IPS-18a (cell line): Measurements from ENCODE around the gene HIBCH.
"Not testable (repeated sequence)": the region's sequence is repeated elsewhere in the genome, so short reads cannot be mapped to it uniquely, and the experiment has no call there.

Experiments used
- H3K27ac ChIP-seq: one replicate; pipeline ENCODE4 v1.5.1; 2013; ENCODE audit warnings: low read length
- H3K27me3 ChIP-seq: one replicate; pipeline ENCODE4 v1.6.1; 2013; ENCODE audit warnings: mild to moderate bottlenecking, low read length; ENCODE audit not compliant: control insufficient read depth, insufficient read depth
- H3K36me3 ChIP-seq: one replicate; pipeline ENCODE4 v1.6.1; 2013; ENCODE audit warnings: low read depth, low read length; ENCODE audit not compliant: control insufficient read depth
- H3K4me1 ChIP-seq: one replicate; pipeline ENCODE4 v1.6.1; 2013; ENCODE audit warnings: low read depth, low read length; ENCODE audit not compliant: control insufficient read depth
- H3K4me3 ChIP-seq: one replicate; pipeline ENCODE4 v1.5.1; 2013; ENCODE audit warnings: low read length
- H3K9ac ChIP-seq: one replicate; pipeline ENCODE4 v1.6.1; 2013; ENCODE audit warnings: mild to moderate bottlenecking, low read length, moderate library complexity
- H3K9me3 ChIP-seq: one replicate; pipeline ENCODE4 v1.6.1; 2013; ENCODE audit warnings: low read depth, low read length; ENCODE audit not compliant: control insufficient read depth

Gene HIBCH

GRCh38 chr2:190159453-190159852 lies 160.2 kb downstream of the HIBCH start:
- Histone ChIP-seq H3K36me3 (no peaks in the 10 kb centered on the region), H3K4me1 (peaks cover 7% of the 10 kb centered on the region), H3K9me3 (no peaks in the 10 kb centered on the region), H3K9ac (no peak overlapping the region), H3K4me3 (no peak overlapping the region), H3K27ac (no peak overlapping the region), H3K27me3 (no peaks in the 10 kb centered on the region)

GRCh38 chr2:190158798-190159434 lies 160.7 kb downstream of the HIBCH start:
- no peaks in the 10 kb centered on the region for H3K36me3 ChIP-seq
- no peak overlapping the region for H3K4me3 ChIP-seq
- no peak overlapping the region for H3K27ac ChIP-seq
- no peaks in the 10 kb centered on the region for H3K9me3 ChIP-seq
- peaks cover 7% of the 10 kb centered on the region for H3K4me1 ChIP-seq
- no peak overlapping the region for H3K9ac ChIP-seq
- no peaks in the 10 kb centered on the region for H3K27me3 ChIP-seq

- H3K4me1 ChIP-seq, H3K4me3 ChIP-seq, H3K9me3 ChIP-seq, H3K27ac ChIP-seq, H3K27me3 ChIP-seq, H3K9ac ChIP-seq, H3K36me3 ChIP-seq: not testable (repeated sequence)
These were observed 161.8 kb downstream of the HIBCH start for GRCh38 chr2:190157613-190158528.

DNA sequence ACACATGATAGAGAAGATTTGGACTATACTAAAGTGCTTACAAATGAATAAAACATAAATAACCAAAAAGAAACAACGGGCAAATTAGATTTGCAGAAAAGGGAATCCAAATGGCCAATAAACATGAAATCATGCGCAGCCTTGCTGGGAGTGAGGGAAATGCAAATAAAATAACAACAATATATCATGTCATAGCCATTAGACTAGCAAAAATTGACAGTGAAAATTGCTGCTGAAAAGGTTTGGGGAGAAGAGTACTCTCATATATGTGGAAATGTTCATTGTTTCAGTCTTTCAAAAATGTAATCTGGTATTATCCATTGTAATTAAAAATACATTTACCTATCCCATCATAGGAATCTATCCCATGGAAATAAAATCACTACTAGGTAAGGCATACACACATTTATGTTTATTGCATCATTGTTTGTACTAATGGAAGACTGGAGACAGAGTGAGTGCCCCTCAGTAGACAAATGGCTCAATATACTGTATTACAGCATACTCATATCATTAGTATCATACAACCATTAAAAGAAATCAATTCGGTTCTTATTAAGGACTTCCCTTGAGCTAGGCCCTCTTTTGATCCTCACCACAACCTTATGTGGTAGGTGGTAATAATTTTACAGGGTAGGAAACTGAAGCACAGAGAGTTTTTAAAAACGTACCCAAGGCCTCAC lies 163.0 kb downstream of the HIBCH start:
- Histone ChIP-seq H3K4me3 (no peak overlapping the region), H3K9me3 (no peaks in the 10 kb centered on the region), H3K9ac (no peak overlapping the region), H3K27ac (no peak overlapping the region), H3K36me3 (no peaks in the 10 kb centered on the region), H3K27me3 (no peaks in the 10 kb centered on the region), H3K4me1 (peaks cover 7% of the 10 kb centered on the region)
